IPS DF 4.7 (cell line): ENCODE data around the gene FTSJ3.
"Not testable (repeated sequence)": the region's sequence is repeated elsewhere in the genome, so short reads cannot be mapped to it uniquely, and the experiment has no call there.

ENCODE experiments used
- DNase-seq: peaks from one replicate; pipeline ENCODE4 v3.0.0-alpha.2; 2013; ENCODE audit warnings: low spot score; ENCODE audit errors: extremely low read depth

Gene FTSJ3

DNA sequence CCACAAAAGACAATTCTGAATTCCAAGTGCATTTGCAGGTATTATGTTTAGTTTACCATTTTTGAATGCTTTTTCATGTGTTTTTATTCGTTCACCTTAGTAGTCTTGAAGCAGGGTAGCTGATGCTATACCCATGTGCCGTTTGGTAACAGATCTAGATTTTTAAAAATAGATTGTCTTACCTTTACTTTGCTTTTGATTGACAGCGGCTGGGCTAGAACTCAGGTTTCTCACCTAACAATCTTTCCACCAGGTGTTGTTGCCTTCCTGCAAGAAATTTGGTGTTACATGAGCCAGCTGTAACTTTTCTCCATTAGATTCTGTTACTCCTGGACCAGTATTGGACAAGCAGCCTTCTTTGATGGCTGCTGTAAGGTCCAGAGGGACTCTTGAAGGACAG lies 1.5 kb upstream of the FTSJ3 start:
- no peak for DNase-seq

DNA sequence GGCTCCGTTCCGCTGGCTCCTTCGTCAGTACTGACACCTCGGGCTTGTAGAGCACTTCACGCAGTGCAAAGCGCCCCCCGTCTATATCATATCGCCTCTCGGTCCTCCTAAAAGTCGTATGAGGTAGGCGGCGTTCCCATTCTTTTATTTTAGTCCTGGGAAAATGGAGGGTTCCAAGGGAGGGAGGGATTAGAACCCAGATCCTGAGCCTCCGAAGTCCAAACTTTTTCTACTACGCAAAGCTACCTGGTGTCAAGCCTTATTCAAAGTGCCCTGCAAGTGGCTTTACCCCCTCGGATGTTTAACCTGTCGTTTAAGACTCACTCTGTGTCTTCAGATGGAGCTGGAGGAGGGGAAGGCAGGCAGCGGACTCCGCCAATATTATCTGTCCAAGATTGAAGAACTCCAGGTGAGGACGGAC lies 348 bp upstream of the FTSJ3 start:
- no peak for DNase-seq

DNA sequence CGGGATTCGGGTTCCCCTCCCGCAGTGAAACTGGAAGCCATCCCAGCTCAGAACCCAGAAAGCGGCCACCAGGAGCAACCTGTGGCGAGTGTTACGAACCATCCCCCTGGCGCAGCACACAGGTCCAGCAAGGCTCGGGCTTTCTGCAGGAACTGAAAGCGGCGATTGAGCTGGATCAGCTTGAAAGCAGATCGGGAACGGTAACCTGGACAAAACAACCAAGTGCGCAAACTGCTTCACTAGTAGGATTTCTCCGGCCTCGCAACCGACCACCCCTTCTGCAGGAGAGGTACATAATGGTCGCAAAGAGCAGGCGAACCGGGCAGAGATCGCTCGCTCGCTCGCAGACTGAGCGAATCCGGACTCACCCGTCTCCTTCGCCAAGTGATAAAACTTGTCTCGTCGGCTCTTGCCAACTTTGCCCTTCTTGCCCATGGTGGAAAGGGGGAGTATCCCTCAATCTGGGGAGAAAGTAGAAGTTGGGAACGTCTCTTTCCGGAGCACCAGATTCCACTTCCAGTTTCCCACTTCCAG lies 928 bp downstream of the FTSJ3 start:
- DNase-seq: no peak

DNA sequence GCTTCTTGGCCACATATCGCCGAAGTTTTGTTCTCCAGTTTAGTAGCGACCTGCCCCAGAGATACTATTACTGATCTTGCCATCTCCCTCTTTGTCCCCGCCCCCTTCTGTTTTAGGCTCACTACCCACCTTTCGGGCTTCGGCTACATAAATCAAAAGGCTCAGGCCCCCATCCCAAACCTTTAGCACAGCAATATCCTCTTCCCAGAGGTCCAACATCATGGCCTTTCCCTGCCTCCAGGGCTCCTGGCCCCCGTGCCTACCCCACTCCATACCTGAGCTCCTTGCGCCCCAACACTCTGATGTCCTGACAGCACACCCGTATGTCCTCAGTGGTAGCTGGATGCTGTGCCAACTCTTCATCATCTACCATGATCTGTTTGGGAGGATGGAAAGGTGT lies 3.1 kb downstream of the FTSJ3 start:
- no peak for DNase-seq

DNA sequence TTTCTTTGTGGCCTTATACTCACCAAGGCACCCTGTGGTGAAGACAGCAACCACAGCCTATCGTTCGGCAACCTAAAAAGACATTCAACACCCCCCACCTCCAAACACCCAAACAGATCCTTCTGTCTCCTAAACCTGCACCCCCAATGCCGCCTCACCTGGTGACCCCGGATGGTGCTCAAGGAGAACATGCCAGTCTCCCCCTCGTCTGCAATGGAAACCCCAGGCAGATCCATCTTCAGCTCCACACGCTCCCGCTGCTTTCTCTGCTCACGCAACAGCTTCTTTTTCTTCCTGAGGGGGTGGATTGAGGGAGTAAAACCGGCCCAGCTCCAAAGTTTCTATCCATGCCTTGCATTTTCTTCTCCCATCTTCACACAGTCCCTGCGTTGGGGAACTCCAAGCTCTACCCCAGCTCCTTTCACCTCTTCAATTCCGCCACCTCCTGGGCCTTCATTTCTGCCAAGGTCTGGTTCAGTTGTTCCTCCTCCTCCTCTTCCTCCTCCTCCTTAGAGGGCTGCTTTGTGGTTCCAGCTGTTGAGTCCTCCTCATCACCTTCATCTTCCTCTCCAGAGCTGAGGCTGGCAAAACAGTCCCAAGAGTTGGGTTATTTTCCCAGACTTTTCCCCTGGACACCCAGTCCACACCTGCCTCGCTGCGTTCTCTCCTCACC lies 3.7 kb downstream of the FTSJ3 start:
- DNase-seq: no peak

DNA sequence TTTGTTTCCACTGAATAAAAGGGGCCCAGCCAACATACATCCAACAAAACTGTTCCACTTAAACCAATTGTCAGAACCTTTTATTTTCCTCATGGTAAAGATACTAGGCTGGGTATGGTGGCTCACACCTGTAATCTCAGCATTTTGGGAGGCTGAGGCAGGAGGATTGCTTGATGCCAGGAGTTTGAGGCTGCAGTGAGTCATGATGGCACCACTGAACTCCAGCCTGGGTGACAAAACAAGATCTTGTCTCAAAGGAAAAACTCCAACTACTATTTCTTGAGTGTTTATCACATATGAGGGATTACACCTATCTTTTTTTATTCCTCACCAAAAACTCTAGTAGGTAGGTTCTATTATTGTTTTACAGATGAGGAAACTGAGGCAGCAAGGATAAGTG lies 4.9 kb downstream of the FTSJ3 start:
- DNase-seq: no peak

DNA sequence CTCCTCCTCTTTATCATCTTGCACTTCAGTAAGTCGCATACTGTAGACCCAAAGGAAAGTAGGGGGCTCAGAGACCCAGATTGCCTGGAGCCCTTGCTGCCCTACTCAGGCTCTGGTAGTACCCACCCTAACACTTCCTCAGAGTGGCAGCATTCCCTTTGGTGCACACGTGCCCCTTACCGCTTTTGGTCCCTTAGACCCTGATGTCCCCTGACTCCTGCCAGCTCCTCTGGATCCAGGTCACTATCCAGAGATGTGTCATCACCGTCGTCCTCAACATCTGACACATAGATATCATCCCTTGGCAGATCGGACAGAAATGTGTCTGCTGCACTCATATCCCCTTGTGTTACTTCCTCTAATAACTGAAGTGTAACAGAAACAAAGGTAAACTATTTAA lies 5.7 kb downstream of the FTSJ3 start:
- DNase-seq: no peak

DNA sequence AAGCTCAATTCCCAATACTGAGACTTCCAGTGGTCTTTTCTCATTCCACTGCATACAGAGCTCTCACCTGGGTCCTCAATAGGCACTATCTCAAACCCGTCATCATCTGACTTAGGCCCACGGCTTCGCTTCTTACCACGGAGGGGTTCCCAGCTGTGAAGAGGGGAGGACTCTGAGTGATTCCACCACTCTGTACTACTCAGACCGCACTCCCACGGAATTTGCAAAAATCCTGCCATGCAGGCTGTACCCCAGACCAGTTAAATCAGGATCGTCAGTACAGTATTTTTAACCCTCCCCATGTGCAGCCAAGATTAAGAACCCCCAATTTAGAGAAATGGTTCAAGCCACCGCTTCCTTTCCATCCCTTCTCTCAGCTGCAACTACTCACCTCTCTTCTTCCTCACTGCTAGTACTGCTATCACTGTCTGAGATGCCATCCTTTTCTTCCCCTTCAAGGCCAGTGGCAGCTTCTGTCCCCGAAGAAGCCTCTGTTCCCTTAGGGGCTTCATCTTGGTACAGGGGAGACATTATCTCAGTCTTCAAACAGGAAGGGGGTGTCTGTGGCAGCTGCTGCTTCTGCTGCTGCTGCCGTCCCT lies 6.4 kb downstream of the FTSJ3 start:
- DNase-seq: no peak

DNA sequence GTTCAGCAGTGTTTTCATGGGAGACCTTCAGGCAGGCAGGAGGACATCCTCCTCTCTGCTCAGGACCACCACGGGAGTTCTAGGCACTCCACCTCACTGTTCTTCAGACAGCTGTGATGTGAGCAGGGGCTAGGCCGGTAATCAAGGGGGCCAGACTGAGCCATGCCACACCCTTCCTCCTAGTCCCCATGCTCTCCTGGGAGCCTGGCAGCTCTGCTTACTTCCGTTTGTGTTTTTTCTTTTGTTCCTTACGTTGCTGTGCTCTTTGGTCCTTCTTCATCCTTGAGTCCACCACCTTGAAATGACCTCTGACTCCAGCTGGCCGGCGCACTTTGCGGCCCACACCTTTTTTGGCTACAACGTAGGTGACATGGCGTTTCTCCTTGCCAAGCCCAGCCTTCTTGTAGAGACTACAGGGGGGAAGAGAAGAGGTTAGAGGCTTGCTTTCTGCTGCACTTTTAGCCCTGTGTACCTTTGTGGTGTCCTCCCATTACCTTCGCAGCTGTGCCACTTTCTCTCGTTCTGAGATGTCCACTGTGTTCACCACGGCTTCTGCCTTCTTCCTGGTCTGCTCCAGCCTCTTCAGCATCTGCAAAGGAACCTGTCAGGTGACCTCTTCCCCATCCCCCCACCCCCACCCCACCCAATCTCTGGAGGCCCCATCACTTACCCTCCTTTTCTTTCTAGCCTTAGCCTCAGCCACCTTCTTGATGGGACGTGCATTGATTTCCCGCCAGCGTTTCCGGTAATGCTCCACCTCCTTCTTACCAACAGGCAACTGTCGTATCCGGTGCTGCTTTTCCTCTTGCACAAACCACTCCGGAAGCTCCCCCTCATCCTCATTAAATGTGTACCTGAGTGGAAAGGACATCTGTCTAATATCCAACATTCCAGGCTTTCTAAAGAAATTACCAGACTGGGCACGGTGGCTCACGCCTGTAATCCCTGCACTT lies 7.6 kb downstream of the FTSJ3 start:
- DNase-seq: no peak

DNA sequence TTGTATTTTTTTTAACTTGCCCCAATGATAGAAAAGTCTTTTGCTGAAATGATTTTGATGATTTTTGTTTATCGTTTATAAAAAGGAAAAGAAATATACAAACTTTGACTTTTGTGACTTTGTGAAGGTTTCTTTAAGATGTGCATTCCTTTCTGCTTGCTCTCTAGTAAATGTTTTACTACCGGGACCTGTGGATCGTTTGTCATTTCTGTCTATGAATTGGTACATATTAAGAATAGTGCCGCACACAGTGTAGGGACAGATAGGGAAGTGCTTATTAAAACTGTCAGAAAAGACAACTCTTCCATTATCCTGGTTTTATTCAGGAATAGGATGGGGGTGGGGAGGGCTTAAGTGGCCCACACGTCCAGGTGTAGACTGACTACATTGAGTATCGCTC lies 8.3 kb downstream of the FTSJ3 start:
- DNase-seq: no peak

DNA sequence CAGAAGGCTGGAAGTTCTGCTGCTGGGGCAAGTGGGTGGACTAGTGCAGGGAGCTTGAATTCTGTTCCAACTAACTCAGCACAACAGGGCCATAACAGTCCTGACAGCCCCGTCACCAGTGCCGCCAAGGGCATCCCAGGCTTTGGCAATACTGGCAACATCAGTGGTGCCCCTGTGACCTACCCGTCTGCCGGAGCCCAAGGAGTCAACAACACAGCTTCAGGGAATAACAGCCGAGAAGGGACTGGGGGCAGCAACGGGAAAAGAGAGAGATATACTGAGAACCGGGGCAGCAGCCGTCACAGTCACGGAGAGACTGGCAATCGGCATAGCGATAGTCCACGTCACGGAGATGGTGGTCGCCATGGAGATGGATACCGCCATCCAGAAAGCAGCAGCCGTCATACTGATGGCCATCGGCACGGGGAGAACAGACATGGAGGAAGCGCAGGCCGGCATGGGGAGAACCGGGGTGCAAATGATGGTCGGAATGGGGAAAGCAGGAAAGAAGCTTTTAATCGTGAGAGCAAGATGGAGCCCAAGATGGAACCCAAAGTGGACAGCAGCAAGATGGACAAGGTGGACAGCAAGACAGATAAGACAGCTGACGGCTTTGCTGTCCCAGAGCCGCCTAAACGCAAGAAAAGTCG lies 9.6 kb downstream of the FTSJ3 start:
- DNase-seq: no peak

DNA sequence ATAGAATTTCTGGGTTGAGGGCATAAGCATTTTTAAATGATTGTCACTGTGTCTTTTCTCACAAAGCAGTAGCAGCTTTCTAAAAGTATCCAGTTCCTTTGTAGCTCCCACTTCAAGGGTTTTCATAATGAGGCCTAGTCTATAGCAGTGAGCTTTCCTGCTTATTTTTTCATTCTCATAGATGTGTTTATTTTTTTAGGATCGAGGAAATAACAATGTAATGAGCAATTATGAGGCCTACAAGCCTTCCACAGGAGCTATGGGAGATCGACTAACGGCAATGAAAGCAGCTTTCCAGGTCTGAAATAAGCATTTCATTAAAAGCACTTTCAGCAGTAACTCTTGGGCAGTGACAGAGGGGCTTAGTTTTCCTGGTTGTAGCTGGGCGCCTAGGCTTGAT lies 10.8 kb downstream of the FTSJ3 start:
- no peak for DNase-seq

DNA sequence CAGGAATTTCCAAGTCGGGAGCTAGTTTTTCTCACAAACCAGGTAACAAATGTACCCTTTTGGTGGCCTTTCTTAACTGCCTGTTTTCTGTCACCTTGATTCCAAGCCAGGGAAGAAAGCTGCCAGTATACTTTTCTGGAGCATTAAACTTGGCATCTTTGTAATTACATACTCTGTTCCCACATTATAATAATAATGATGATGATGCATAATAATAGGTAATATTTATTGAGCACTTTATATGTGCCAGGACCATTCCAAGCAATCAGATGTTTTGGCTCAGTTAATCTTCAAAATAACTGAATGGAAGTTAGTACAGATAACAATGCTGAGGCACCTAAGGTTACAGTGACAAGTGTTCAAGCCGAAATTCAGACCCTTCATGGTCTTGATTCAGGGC lies 11.3 kb downstream of the FTSJ3 start:
- no peak for DNase-seq

DNA sequence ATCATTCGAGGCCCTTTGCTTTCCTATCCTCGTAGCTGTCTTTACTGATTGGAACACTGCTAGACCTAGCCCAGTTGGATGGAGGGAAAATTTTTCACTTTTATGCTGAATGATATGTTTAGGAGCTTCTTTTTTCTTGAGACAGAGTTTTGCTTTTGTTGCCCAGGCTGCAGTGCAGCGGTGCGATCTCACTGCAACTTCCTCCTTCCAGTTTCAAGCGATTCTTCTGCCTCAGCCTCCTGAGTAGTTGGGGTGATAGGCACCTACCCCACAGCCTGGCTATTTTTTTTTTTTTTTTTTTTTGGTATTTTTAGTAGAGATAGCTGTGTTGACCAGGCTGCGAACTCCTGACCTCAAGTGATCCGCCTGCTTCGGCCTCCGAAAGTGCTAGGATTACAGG lies 17.5 kb downstream of the FTSJ3 start:
- DNase-seq: no peak

DNA sequence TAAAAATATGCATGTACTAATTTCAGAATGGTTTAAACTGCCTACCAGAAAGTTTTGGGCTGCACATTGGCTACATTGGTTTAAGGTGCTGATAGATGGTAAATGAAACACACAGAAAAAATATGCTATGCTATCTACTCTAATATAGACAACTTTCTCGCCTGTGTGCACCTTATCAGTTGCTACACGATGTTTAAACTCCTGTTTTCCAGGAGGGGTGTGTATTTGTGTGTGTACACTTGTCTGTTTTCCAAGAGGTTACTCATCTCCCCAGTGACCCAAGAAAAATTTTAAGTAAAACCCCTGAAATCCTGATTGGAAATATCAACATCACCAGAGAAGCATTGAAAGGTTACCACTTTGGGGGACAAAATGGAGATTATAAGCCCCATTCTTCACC lies 21.9 kb downstream of the FTSJ3 start:
- no peak for DNase-seq

DNA sequence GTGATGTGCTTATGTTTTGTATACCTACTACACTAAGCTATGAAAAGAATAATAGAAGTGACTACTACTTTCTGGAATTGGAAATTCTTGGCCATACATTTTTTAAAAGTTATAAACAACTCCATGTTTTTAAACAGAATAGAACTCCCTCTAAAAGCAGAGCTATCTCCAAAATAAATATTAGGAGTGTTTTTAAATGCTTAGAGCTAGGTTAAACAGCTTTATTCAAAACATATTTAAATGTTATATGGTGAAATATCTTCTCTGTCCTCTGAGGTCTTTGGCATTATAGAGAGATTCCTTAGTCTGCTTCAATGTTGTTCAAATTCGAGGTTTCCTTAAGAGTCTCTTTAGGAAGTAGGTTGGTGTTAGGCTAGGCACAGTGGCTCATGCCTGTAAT lies 23.1 kb downstream of the FTSJ3 start:
- DNase-seq: no peak

DNA sequence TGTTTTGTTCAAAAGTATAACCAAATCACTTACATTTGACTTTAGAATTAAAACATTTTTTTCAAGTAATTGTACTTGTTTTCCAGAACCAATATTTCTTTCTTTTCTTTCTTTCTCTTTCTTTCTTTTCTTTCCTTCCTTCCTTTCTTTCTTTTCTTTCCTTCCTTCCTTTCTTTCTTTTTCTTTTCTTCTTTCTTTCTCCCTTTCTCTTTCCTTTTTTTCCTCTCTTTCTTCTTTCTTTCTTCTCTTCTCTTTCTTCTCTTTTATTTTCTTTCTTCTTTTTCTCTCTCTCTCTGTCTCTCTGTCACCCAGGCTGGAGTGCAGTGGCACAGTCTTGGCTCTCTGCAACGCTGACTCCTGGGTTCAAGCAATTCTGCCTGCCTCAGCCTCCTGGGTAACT lies 26.7 kb downstream of the FTSJ3 start:
- DNase-seq: no peak

DNA sequence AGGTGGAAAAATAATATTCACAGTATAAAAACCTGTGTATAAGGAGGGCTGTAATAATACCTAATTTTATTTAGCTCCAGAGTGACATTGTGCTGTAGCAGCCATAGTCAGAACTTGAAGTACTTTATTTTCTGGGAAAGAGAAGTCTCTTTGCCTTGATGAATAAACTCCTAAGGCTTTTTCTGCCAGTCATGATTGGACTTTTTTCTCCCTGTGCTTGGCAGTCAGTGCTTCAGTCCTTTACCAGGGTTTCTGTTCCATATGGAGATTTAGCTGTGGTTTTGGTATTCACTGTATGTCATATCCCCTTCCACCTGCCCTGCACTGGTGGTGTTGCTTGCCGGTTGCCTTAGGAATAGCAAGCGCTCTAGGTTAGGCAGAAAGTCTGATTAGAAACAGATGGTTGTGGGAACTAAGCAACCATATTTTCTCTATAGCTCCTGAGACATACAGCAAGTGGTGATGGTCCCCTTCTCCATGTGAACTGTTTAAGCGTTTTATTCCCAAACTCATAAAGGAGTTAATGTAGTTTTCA lies 28.8 kb downstream of the FTSJ3 start:
- no peak for DNase-seq

DNA sequence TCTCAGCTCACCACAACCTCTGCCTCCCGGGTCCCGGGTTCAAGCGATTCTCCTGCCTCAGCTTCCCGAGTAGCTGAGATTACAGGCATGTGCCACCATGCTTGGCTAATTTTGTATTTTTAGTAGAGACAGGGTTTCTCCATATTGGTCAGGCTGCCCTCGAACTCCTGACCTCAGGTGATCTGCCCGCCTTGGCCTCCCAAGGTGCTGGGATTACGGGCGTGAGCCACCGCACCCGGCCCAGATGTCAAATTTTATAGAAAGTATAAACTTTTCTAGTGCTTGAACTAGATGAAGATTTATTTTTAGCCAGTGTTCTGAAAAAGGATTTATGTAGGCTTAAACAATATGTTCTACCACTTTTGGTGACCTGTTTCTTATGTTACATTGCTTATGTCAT lies 31.1 kb downstream of the FTSJ3 start:
- not testable (repeated sequence) for DNase-seq

DNA sequence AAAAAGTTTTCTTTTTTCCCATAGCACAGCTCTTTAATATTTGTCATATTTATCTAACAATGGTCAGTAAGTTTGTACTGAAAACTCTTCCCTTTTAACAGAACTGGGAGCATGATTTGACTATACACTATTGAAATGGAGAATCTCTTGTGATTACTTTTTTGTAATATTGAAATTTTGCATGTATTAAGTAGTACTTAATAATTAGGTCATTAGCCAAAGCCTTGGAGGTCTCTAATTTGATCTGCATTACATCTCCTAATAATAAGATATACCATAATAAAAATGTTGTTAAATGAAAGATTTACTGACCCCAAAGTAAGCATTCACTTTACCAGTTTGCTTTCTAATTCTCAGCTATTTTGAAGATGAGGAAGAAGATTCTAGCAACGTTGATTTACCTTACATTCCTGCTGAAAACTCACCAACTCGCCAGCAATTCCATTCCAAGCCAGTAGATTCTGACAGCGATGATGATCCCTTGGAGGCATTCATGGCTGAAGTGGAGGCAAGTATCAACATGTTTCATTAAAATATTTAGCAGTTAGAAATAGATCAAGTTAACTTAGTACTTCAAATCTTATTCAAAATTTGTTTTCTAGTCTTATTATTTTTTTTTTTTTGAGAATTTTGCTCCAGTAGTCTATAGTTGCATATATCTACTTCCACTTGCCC lies 35.3 kb downstream of the FTSJ3 start:
- no peak for DNase-seq

DNA sequence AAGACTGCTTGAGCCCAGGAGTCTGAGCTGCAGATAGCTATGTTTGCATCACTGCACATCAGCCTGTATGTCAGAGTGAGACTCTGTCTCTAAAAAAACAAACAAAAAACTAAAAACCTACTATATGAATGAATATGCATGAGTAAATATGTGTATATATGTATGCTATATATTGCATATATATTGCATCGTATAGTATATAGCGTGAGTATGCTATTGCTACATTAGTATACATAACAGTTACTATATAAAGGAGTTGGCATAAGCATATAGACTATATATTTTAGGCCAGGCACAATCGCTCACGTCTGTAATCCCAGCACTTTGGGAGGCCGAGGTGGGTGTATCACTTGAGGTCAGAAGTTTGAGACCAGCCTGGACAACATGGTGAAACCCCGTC lies 37.4 kb downstream of the FTSJ3 start:
- DNase-seq: no peak
